HepG2 (cell line): ENCODE results near the gene CA7. TPM values are rescaled to one million over a fixed set of nuclear protein-coding genes. Genes with fewer than 3 reads are reported as not detected.

ENCODE experiments used
- DR1 ChIP-seq: sonication (generic); formaldehyde crosslinking; IDR thresholded peaks from 2 replicates; pipeline ENCODE4 v1.8.0; 2021; ENCODE audit warnings: mild to moderate bottlenecking, missing genetic modification reagents, inconsistent platforms
- ETV6 ChIP-seq: sonication (generic); formaldehyde crosslinking; conservative IDR thresholded peaks from 2 replicates; pipeline ENCODE4 v1.4.0; 2020; ENCODE audit warnings: missing genetic modification reagents
- JDP2 ChIP-seq: sonication (generic); formaldehyde crosslinking; IDR thresholded peaks from 2 replicates; pipeline ENCODE4 v1.8.1; 2022; ENCODE audit warnings: missing genetic modification reagents, borderline replicate concordance
- JUND ChIP-seq: sonication (generic); formaldehyde crosslinking; IDR thresholded peaks from 2 replicates; pipeline ENCODE4 v1.8.0; 2022; ENCODE audit warnings: mild to moderate bottlenecking, missing genetic modification reagents
- MIXL1 ChIP-seq: IDR thresholded peaks from 2 replicates; pipeline ENCODE4 v1.6.1; 2016
- PTBP1 ChIP-seq: fragments of 200-400 bp; formaldehyde crosslinking; IDR thresholded peaks from 2 replicates; pipeline ENCODE4 v1.6.1; 2018; ENCODE audit warnings: low read length, low read depth; ENCODE audit not compliant: poor library complexity, severe bottlenecking
- RORA ChIP-seq: sonication (generic); formaldehyde crosslinking; IDR thresholded peaks from 2 replicates; pipeline ENCODE4 v1.5.0; 2020; ENCODE audit warnings: mild to moderate bottlenecking, missing genetic modification reagents, moderate library complexity
- SAFB2 ChIP-seq: sonication (generic); formaldehyde crosslinking; IDR thresholded peaks from 2 replicates; pipeline ENCODE4 v1.5.1; 2020; ENCODE audit warnings: missing genetic modification reagents, low read depth, mild to moderate bottlenecking, borderline replicate concordance
- SMARCC2 ChIP-seq: fragments of 450-650 bp; IDR thresholded peaks from 2 replicates; pipeline ENCODE4 v1.6.1; 2017; ENCODE audit warnings: antibody characterized with exemption, mild to moderate bottlenecking
- SOX6 ChIP-seq, 2 experiments: fragments of 450-650 bp in 1 of 2; sonication (generic) in 1 of 2; formaldehyde crosslinking in 1 of 2; IDR thresholded peaks; 2 replicates each; pipeline versions ENCODE4 v1.4.0 to v1.6.1; 2017 to 2020; ENCODE audit warnings: antibody characterized with exemption in 1 of 2, mild to moderate bottlenecking in 1 of 2, missing genetic modification reagents in 1 of 2
- YEATS2 ChIP-seq: sonication (generic); formaldehyde crosslinking; IDR thresholded peaks from 2 replicates; pipeline ENCODE4 v1.4.0; 2020; ENCODE audit warnings: missing genetic modification reagents, borderline replicate concordance
- ZBTB1 ChIP-seq: sonication (generic); formaldehyde crosslinking; IDR thresholded peaks from 2 replicates; pipeline ENCODE4 v1.4.0; 2020; ENCODE audit warnings: missing genetic modification reagents, borderline replicate concordance
- ZEB1 ChIP-seq: IDR thresholded peaks from 2 replicates; pipeline ENCODE4 v1.6.1; 2012; ENCODE audit warnings: mild to moderate bottlenecking, low read depth, inconsistent platforms; ENCODE audit not compliant: insufficient replicate concordance
- ZNF121 ChIP-seq: sonication (generic); formaldehyde crosslinking; IDR thresholded peaks from 2 replicates; pipeline ENCODE4 v1.5.0; 2020; ENCODE audit warnings: mild to moderate bottlenecking, missing genetic modification reagents
- ZNF235 ChIP-seq: sonication (generic); formaldehyde crosslinking; IDR thresholded peaks from 2 replicates; pipeline ENCODE4 v1.8.1; 2023; ENCODE audit warnings: mild to moderate bottlenecking, missing genetic modification reagents, borderline replicate concordance
- ZNF333 ChIP-seq: sonication (generic); formaldehyde crosslinking; IDR thresholded peaks from 2 replicates; pipeline ENCODE4 v1.4.0; 2020; ENCODE audit warnings: mild to moderate bottlenecking, missing genetic modification reagents, borderline replicate concordance
- ZNF33B ChIP-seq: sonication (generic); formaldehyde crosslinking; IDR thresholded peaks from 2 replicates; pipeline ENCODE4 v1.5.1; 2020; ENCODE audit warnings: mild to moderate bottlenecking, missing genetic modification reagents
- ZNF564 ChIP-seq: sonication (generic); formaldehyde crosslinking; IDR thresholded peaks from 2 replicates; pipeline ENCODE4 v1.8.1; 2023; ENCODE audit warnings: mild to moderate bottlenecking, missing genetic modification reagents
- ZNF766 ChIP-seq: sonication (generic); formaldehyde crosslinking; IDR thresholded peaks from 2 replicates; pipeline ENCODE4 v1.5.0; 2020; ENCODE audit warnings: missing genetic modification reagents, borderline replicate concordance
- ZNF782 ChIP-seq: sonication (generic); formaldehyde crosslinking; IDR thresholded peaks from 2 replicates; pipeline ENCODE4 v1.4.0; 2020; ENCODE audit warnings: missing genetic modification reagents, mild to moderate bottlenecking, borderline replicate concordance
- ZNF83 ChIP-seq: sonication (generic); formaldehyde crosslinking; IDR thresholded peaks from 2 replicates; pipeline ENCODE4 v1.4.0; 2020; ENCODE audit warnings: missing genetic modification reagents, mild to moderate bottlenecking, borderline replicate concordance
- polyA plus RNA-seq, 8 experiments: library from polyadenylated mRNA; depleted of rRNA in 3 of 8; stranded (reverse) in 7 of 8; unstranded in 1 of 8; fragments of >200 nt; fragmentation: Illumina TruSeq in 4 of 8; extraction: Trizol in 4 of 8; gene quantifications; 2 replicates each; pipeline versions ENCODE4 v1.2.1 to v1.2.3, GENCODE V29; 2011 to 2016; ENCODE audit warnings: low read depth in 4 of 8, missing spikeins in 1 of 8, mixed read lengths in 1 of 8; ENCODE audit not compliant: insufficient read depth in 1 of 8
- total RNA-seq, 5 experiments: library from RNA; depleted of rRNA; stranded (reverse); fragments of >200 nt; fragmentation: Illumina TruSeq; extraction: Trizol; gene quantifications; 2 replicates each; pipeline ENCODE4 v1.2.3, GENCODE V29; 2016; ENCODE audit warnings: low read depth in 1 of 5
- TF ChIP-seq, protein P1 (sequence below): sonication (generic); formaldehyde crosslinking; IDR thresholded peaks from 2 replicates; pipeline ENCODE4 v1.4.0; 2020; ENCODE audit warnings: mild to moderate bottlenecking, missing genetic modification reagents, borderline replicate concordance
- TF ChIP-seq, protein P2 (sequence below): sonication (generic); formaldehyde crosslinking; IDR thresholded peaks from 2 replicates; pipeline ENCODE4 v1.9.0; 2021; ENCODE audit warnings: missing genetic modification reagents, borderline replicate concordance
- TF ChIP-seq, protein P3 (sequence below): sonication (generic); formaldehyde crosslinking; IDR thresholded peaks from 2 replicates; pipeline ENCODE4 v1.8.1; 2023; ENCODE audit warnings: missing genetic modification reagents, mild to moderate bottlenecking, borderline replicate concordance

The CA7 gene
- total and polyA plus RNA-seq, 2 of the 13 experiments (the other 11 are each of a cell fraction or from before 2014, with no cell fraction given) = not detected

DNA sequence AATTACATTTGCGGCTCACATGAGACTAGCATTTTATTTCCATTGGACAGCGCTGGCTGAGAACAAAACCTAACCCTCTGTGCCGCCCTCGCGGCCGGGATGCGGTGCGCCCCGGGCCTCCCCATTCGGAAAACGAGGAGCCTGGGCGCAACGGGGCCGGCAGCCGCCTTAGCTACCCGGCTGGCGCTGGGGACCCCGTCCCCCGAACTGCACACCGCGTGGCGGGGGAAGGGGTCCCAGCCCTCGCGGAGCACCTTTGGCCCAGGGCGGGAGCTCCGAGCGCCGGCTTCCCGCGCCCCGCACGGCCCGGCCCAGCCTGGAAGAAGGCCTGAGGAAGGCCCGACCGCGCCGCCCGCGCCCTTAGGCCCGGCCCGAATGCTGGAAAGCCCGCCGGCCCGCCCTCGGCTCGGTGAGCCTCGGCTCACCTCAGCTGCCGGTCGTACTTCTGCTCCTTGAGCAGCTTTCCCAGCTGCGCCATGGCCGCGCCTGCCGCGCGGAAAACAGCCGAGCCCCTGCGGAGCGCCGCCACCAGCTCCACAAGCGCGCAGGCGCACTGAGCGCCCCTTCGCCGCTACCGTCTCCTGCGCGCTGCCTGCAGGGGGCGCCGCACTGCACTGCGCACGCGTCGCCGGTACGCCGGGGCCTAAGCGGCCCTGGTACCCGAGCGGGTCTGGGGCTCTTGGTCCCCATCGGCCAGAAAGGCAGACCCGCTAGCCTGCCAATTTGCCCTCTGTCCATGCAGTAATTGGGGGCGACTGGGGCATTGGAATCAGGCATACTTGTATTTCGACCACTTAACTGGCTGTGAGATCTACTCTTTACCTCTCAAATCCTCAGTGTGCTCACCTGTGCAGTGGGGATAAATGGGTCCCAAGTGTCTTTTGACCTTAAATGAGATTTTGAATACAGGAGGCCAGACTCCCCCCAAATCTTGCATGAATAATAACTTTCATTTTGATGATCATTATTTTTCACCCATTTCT lies 13.5 kb upstream of the CA7 start, which contains the start of gene NAE1 (continued):
- TF ChIP-seq, protein P1, sequence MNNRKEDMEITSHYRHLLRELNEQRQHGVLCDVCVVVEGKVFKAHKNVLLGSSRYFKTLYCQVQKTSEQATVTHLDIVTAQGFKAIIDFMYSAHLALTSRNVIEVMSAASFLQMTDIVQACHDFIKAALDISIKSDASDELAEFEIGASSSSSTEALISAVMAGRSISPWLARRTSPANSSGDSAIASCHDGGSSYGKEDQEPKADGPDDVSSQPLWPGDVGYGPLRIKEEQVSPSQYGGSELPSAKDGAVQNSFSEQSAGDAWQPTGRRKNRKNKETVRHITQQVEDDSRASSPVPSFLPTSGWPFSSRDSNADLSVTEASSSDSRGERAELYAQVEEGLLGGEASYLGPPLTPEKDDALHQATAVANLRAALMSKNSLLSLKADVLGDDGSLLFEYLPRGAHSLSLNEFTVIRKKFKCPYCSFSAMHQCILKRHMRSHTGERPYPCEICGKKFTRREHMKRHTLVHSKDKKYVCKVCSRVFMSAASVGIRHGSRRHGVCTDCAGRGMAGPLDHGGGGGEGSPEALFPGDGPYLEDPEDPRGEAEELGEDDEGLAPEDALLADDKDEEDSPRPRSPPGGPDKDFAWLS (CRISPR knock-in tag) = no peak
- TF ChIP-seq RORA (CRISPR knock-in tag) (0 out of 2 replicates have a peak, but pooled peaks have one; percentile 51), YEATS2 (CRISPR knock-in tag) (peak; percentile 79), SOX6 (IDR thresholded peaks at IDR 0.05) (no peak), SOX6 (CRISPR knock-in tag; IDR thresholded peaks at IDR 0.05) (peak; percentile 60; the same call in 1 of the 2 replicates), ZEB1 (no peak), ZNF235 (CRISPR knock-in tag) (peak; percentile 99), DR1 (peak; percentile 91), ZNF121 (CRISPR knock-in tag) (peak; percentile 53; the same call in 1 of the 2 replicates), JUND (peak; percentile 56; the same call in 1 of the 2 replicates), ZNF766 (CRISPR knock-in tag) (peak; percentile 99), ETV6 (CRISPR knock-in tag) (peak; percentile 64; the same call in 1 of the 2 replicates), ZNF33B (0 out of 2 replicates have a peak, but pooled peaks have one; percentile 58), MIXL1 (0 out of 2 replicates have a peak, but pooled peaks have one; percentile 33), ZNF83 (CRISPR knock-in tag) (no peak; the same call in 1 of the 2 replicates), SAFB2 (CRISPR knock-in tag) (0 out of 2 replicates have a peak, but pooled peaks have one; percentile 27), ZBTB1 (CRISPR knock-in tag) (no peak), ZNF564 (CRISPR knock-in tag) (peak; percentile 76; the same call in 1 of the 2 replicates), SMARCC2 (no peak), ZNF333 (CRISPR knock-in tag) (peak; percentile 98; the same call in 1 of the 2 replicates), ZNF782 (CRISPR knock-in tag) (peak; percentile 77; the same call in 1 of the 2 replicates), JDP2 (no peak), PTBP1 (peak; percentile 42)
- TF ChIP-seq, protein P2, sequence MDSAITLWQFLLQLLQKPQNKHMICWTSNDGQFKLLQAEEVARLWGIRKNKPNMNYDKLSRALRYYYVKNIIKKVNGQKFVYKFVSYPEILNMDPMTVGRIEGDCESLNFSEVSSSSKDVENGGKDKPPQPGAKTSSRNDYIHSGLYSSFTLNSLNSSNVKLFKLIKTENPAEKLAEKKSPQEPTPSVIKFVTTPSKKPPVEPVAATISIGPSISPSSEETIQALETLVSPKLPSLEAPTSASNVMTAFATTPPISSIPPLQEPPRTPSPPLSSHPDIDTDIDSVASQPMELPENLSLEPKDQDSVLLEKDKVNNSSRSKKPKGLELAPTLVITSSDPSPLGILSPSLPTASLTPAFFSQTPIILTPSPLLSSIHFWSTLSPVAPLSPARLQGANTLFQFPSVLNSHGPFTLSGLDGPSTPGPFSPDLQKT (CRISPR knock-in tag) = peak; percentile 82
- TF ChIP-seq, protein P3, sequence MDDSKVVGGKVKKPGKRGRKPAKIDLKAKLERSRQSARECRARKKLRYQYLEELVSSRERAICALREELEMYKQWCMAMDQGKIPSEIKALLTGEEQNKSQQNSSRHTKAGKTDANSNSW (CRISPR knock-in tag) = peak; percentile 71; the same call in 1 of the 2 replicates
